CD4-positive, alpha-beta T cell (primary cell): Measurements from ENCODE around the gene MUC6. TPM values are rescaled to one million over a fixed set of nuclear protein-coding genes. Genes with fewer than 3 reads are reported as not detected.

Experiments
- ATAC-seq: fragments of 200-7000 bp; cut with Tn5 transposase; one replicate; pipeline ENCODE4 v1.10.0; 2022; ENCODE audit warnings: mild to moderate bottlenecking; ENCODE audit not compliant: poor library complexity
- CTCF ChIA-PET: fragments of 350-600 bp; sonication (Branson Sonifier 250); formaldehyde crosslinking; loops from one replicate; lab custom pipeline; 2021; ENCODE audit warnings: antibody characterized with exemption, inconsistent platforms; lab: Charles Lee
- POLR2A ChIA-PET: fragments of 350-600 bp; sonication (Branson Sonifier 250); formaldehyde crosslinking; loops from one replicate; lab custom pipeline; 2021; ENCODE audit warnings: antibody characterized with exemption, inconsistent platforms; lab: Charles Lee
- DNase-seq, 14 experiments: peaks; one replicate each; pipeline ENCODE4 v3.0.0-alpha.2; 2013 to 2020; ENCODE audit warnings: mixed read lengths in 2 of 14
- H3K27ac ChIP-seq, 2 donors: one replicate each; pipeline versions ENCODE4 v1.5.1 to v1.7.0; 2013; ENCODE audit warnings: low read length in 2 of 2, low read depth in 1 of 2, mild to moderate bottlenecking in 1 of 2
- H3K27me3 ChIP-seq, 2 experiments: 1 replicate in 1 of 2; 2 replicates in 1 of 2; pipeline versions ENCODE4 v1.6.1 to v1.7.0; 2013; ENCODE audit warnings: low read length in 2 of 2, control low read depth in 1 of 2, mild to moderate bottlenecking in 1 of 2, moderate library complexity in 1 of 2; ENCODE audit not compliant: insufficient read depth in 2 of 2, control insufficient read depth in 1 of 2
- H3K36me3 ChIP-seq: one replicate; pipeline ENCODE4 v1.6.1; 2013; ENCODE audit warnings: low read length, control low read depth; ENCODE audit not compliant: insufficient read depth
- H3K4me1 ChIP-seq: one replicate; pipeline ENCODE4 v1.6.1; 2013; ENCODE audit warnings: low read length, control low read depth; ENCODE audit not compliant: insufficient read depth
- H3K4me3 ChIP-seq: one replicate; pipeline ENCODE4 v1.5.1; 2013; ENCODE audit warnings: mild to moderate bottlenecking, low read length, moderate library complexity
- H3K9me3 ChIP-seq, 2 experiments: 1 replicate in 1 of 2; 2 replicates in 1 of 2; pipeline versions ENCODE4 v1.6.1 to v1.7.0; 2013; ENCODE audit warnings: low read length in 2 of 2, mild to moderate bottlenecking in 2 of 2, control low read depth in 1 of 2, moderate library complexity in 1 of 2; ENCODE audit not compliant: control insufficient read depth in 1 of 2, insufficient read depth in 1 of 2
- H3K27ac Mint-ChIP-seq: one replicate; pipeline ENCODE4 v1.8.0; 2020; ENCODE audit warnings: mixed read lengths
- H3K27me3 Mint-ChIP-seq: one replicate; pipeline ENCODE4 v1.8.0; 2021; ENCODE audit warnings: mixed read lengths
- H3K36me3 Mint-ChIP-seq: one replicate; pipeline ENCODE4 v1.8.0; 2021; ENCODE audit warnings: low read depth, mixed read lengths
- H3K4me1 Mint-ChIP-seq: one replicate; pipeline ENCODE4 v1.8.0; 2021; ENCODE audit warnings: low read depth, mixed read lengths
- H3K4me3 Mint-ChIP-seq: one replicate; pipeline ENCODE4 v1.8.0; 2020; ENCODE audit warnings: mild to moderate bottlenecking, mixed read lengths
- H3K9me3 Mint-ChIP-seq: one replicate; pipeline ENCODE4 v1.8.0; 2020; ENCODE audit warnings: mixed read lengths
- CTCF ChIP-seq: fragments of 200-600 bp; IDR thresholded peaks from one replicate; pipeline ENCODE4 v1.8.0; 2022; ENCODE audit warnings: antibody characterized with exemption, mild to moderate bottlenecking
- intact Hi-C, 2 experiments: fragments of 100-400 bp; cut with DNase I in 1 of 2; cut with micrococcal nuclease in 1 of 2; formaldehyde crosslinking; loops; one replicate each; pipeline versions ENCODE4 v1.15.1 to v1.9.0; 2023 to 2025; cut with DNase I, micrococcal nuclease
- total RNA-seq, 174 experiments: library from RNA in 2 of 174; stranded (reverse) in 2 of 174; gene quantifications; one replicate each; pipeline ENCODE4 v1.2.3 and lab custom pipeline; 2021 to 2026

The MUC6 gene
- total RNA-seq, 2 experiments from 2014 or later: not detected

GRCh38 chr11:1000357-1001278 lies 35.9 kb downstream of the MUC6 start:
- no peak for TF ChIP-seq CTCF
- Histone ChIP-seq H3K4me3 (no peak overlapping the region), H3K27ac (no peak overlapping the region), H3K4me1 (no peaks in the 10 kb centered on the region), H3K36me3 (peaks cover 61% of the 10 kb centered on the region), H3K9me3 (no peaks in the 10 kb centered on the region), H3K27me3 (no peaks in the 10 kb centered on the region)
- no peak for DNase-seq
- H3K27me3 Mint-ChIP-seq: no peaks in the 10 kb centered on the region
- H3K4me3 Mint-ChIP-seq: no peak overlapping the region
- H3K36me3 Mint-ChIP-seq: peaks cover 67% of the 10 kb centered on the region
- intact Hi-C loops: no loop called here
- CTCF ChIA-PET: no interaction called here
- no peak overlapping the region for H3K27ac Mint-ChIP-seq
- POLR2A ChIA-PET: no interaction called here
- H3K9me3 Mint-ChIP-seq: no peaks in the 10 kb centered on the region
- peaks cover 11% of the 10 kb centered on the region for H3K4me1 Mint-ChIP-seq
- no peak for ATAC-seq

- no peak for ATAC-seq
- intact Hi-C loops: no loop called here
- Mint-ChIP-seq H3K9me3 (no peaks in the 10 kb centered on the region), H3K4me1 (peaks cover 16% of the 10 kb centered on the region), H3K36me3 (peaks cover 62% of the 10 kb centered on the region), H3K27me3 (no peaks in the 10 kb centered on the region), H3K4me3 (no peak overlapping the region), H3K27ac (no peak overlapping the region)
- no peak for TF ChIP-seq CTCF
- no peak for DNase-seq
- Histone ChIP-seq H3K36me3 (peaks cover 63% of the 10 kb centered on the region), H3K27ac (no peak overlapping the region), H3K4me1 (peaks cover 4% of the 10 kb centered on the region), H3K9me3 (peaks cover 0 to 7% of the 10 kb centered on the region in 2 experiments), H3K4me3 (no peak overlapping the region), H3K27me3 (no peaks in the 10 kb centered on the region)
- ChIA-PET CTCF (no interaction called here), POLR2A (no interaction called here)
These were observed 37.5 kb downstream of the MUC6 start for GRCh38 chr11:999009-999408.

GRCh38 chr11:997907-998306 lies 38.6 kb downstream of the MUC6 start:
- H3K27me3 Mint-ChIP-seq: no peaks in the 10 kb centered on the region
- peaks cover 4% of the 10 kb centered on the region for H3K4me1 ChIP-seq
- TF ChIP-seq CTCF: no peak
- no peaks in the 10 kb centered on the region for H3K27me3 ChIP-seq
- no peak overlapping the region for H3K27ac ChIP-seq
- ATAC-seq (no peak), DNase-seq (no peak)
- ChIA-PET CTCF (no interaction called here), POLR2A (no interaction called here)
- H3K36me3 ChIP-seq: peaks cover 66% of the 10 kb centered on the region
- no peak overlapping the region for H3K27ac Mint-ChIP-seq
- no peak overlapping the region for H3K4me3 ChIP-seq
- peaks cover 0 to 7% of the 10 kb centered on the region in 2 experiments for H3K9me3 ChIP-seq
- H3K36me3 Mint-ChIP-seq: peaks cover 56% of the 10 kb centered on the region
- H3K9me3 Mint-ChIP-seq: no peaks in the 10 kb centered on the region
- peaks cover 16% of the 10 kb centered on the region for H3K4me1 Mint-ChIP-seq
- intact Hi-C loops: no loop called here
- H3K4me3 Mint-ChIP-seq: no peak overlapping the region
